Epidermal melanocyte (primary cell): Measurements from ENCODE around the gene FAM50B.

Source experiments
- DNase-seq: peaks from one replicate; pipeline ENCODE4 v3.0.0; 2011; ENCODE audit warnings: low spot score; ENCODE audit not compliant: insufficient read length

The FAM50B gene, protein sequence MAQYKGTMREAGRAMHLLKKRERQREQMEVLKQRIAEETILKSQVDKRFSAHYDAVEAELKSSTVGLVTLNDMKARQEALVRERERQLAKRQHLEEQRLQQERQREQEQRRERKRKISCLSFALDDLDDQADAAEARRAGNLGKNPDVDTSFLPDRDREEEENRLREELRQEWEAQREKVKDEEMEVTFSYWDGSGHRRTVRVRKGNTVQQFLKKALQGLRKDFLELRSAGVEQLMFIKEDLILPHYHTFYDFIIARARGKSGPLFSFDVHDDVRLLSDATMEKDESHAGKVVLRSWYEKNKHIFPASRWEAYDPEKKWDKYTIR

DNA sequence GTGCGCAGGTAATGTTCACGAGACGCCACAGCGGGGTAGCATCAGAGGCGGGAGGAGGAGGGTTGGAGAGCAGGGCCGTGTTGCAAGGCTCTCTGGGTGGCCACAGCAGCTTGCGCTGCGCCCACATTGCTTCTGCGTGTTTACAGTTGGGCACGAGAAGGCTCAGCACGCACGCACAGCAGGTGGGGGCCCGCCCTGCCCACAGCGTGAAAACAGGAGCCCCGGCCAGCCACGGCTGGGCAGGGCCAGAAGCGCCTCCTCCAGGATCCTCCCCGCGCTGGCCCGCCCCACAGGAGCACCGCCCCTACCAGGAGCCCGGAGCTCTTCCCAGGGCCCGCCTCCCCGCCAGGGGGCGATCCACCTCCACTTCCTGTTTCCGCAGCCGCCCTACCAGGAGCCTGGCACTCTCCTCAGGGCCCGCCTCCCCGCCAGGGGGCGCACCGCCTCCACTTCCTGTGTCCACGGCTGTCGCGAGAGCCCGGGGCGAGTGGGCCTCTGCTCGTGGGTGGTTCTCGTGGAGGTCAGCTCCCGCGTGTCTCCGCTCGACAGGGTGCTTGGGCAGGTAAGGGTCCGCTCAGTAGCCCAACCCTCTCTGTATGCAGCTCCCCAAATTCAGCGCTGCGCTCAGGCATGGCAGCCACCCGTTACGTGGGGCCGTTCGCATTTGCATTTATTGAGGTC lies at the start of gene FAM50B:
Gene FAM50B, plus strand, starts transcription at position 449 of the 681 bp plus-strand sequence. CDS start 439 bp downstream, outside the sequence.
- DNase-seq: peak; percentile 70

DNA sequence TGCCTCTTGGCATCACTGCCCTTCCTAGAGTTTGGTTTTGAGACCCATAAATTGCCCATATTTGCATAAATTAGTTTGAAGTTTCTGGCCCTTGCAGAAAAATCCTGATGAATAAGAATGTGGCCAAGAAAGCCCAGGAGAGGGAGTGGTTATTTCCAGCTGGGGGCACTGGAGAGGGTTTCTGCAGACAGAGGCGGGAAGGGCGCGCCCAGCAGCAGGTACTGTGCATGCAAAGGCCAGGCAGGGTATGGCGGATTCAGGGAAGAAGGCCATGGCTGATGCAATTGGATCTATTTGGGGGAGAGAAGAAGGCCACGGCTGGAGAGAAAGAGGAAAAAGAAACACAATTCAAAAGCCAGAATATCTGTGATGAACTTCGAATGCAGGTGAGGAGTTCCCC lies 49.5 kb upstream of the FAM50B start:
- no peak for DNase-seq

DNA sequence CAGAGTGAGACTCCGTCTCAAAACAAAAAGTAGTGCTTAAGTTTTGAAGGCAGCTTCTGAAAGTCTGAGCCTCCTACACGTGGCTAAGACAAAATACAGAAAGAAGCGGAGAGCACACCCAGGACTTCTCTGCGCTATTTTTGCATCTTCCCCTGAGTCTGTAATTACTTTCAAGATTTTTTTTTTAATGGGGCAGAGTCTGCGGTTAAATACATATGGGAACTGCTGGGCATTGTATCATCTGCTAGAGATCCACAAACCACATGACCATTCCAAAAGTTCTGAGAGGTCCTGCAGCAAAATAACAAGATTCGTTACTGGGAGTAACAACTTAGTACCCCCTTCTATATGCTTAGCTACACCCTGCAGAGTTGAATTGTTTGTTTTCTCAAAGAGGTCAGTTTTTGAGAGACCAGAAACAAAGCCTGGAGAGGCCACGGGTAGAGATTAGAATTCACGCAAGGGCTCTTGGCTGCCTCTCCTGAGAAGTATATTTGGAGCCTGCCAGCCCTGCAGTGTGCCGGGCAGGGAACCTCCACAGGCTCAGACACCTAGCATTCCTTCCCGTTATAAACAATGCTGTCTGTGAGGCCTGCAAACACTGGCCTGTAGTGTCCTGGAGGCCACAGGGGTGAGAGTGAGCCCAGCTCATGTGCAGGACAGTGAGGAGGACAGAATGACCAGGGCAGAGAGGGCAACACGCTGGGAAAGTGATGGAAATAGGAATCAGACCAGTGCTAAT lies 48.2 kb upstream of the FAM50B start:
- no peak for DNase-seq

DNA sequence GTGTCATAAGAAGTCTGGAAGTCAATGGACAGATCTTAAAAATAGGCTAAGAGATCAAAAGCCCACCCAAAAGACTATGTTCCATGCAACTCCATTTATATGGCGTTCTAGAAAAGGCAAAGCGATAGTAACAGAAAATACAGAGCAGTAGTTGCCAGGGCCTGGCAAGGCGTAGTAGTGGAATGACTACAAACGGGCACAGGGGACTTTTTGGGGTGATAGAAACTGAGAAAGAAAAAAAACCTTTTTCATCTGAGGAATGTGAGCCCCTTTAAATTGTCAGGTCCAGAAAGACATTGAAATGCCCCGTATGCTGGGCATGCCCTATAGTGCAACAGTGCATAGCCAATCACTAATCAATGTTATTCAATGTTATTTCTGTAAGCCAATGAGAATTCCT lies 47.2 kb upstream of the FAM50B start:
- DNase-seq: no peak

DNA sequence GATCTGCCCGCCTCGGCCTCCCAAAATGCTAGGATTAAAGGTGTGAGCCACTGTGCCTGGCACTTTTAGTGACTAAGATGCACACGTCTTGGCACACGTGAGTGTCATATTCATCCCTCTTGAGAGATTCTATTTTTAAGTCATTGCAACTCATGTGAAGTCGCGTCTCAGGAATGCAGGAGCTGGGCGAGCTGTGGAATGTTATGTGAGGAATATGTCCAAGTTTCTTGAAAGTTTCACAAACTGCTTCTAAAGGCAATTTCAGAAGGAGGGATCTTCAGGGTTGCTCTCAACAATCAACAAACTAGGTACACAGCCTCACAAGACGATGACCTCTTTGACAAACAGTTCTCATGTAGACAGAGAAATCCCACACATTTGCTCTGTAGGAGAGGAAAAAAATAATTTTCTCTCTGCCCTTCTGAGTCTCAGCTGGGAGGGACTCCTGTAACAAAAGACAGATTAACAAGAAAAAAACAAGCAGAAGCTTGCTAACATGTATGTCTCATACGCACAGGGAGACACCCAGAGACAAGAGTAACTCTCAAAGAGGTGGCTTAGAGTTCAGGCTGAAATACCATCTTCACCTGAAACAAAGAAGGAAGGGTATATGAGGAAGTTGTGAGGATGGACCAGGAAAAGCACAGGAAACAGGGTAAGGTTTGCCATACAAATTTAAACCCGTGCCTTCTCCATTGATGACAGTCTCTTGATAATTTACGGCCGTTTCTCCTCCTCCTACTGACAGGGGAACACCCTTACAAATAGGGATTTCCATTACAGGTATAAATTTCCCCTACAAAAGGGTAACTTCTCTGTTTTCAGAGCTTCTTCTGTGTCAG lies 45.3 kb upstream of the FAM50B start:
- DNase-seq: peak; percentile 75

DNA sequence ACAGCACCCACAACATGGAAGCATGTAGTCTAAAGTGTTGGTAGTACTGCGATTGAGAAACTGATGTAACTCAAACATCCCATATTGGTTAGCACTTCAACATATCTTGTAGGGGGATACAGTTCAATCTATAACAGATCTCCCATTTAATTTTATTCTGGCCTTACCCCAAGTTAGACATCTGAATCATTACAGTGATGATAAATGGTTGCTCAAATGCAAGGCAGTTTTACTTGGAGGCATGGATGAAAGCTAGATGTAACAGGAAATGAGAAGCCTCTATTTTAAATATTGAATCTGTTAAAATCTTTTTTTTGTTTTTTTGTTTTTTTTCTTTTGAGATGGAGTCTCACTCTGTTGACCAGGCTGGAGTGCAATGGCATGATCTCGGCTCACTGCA lies 44.2 kb upstream of the FAM50B start:
- DNase-seq: no peak

DNA sequence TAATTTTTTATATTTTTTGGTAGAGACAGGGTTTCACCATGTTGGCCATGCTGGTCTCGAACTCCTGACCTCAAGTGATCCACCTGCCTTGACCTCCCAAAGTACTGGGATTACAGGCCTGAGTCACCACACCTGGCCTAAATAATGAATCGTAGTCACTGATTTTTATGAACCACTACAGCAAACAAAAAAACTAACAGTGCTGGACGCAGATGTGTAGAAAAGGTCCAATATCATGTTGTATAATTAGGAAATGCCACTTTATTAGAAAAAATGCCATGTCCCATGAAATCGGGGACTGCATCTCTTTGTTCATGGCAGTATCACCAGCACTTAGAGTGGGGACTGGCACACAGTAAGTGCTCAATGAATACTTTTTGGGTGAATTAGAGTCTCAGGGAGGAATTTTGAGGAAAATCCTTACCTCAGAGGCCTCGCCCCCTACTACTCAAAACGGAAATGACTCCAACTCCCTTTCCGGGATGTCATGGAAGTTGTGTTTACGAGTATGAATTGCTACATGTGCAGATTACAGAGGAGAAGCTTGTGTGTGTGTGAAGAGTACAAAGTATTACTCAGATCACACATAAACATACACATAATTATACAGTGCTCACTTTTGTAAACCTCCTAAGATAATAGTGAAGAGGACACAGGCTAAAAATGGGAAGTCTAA lies 43.6 kb upstream of the FAM50B start:
- DNase-seq: no peak

DNA sequence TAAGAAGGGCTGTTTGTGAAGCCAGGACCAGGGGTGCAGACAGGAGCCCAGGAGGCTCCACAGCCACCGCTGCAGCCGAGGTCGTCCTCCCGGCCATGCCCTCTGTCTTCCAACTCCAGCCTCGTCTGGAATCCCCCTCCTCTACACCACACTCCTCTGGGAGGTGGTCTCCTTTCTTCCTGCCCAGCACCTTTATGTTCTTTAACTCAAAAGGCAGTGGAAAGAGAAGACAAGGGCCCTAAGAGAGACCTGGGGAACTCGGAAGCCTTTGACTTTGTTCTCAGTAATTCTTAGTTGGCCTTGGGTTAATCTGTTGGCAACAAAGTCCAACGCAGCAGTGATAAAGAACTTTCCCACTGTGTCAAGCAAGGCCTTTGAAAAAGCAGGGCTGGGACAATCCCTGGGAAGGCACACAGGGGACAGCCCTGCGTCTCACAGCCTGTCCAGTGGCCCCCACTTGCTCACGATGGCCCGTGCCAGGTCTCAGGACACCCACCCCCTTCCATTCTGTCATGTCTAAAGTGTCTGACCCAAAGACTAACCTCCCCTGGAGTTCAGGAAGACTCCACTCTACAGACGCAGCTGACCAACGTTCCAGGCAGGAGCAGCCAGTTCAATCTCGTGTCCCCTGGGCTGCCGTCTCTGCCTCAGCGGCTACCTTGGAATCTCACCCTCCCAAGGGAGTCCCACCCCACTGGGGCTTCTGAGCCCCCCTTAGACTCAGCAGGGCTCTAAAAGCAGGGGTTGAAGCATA lies 42.8 kb upstream of the FAM50B start:
- no peak for DNase-seq

DNA sequence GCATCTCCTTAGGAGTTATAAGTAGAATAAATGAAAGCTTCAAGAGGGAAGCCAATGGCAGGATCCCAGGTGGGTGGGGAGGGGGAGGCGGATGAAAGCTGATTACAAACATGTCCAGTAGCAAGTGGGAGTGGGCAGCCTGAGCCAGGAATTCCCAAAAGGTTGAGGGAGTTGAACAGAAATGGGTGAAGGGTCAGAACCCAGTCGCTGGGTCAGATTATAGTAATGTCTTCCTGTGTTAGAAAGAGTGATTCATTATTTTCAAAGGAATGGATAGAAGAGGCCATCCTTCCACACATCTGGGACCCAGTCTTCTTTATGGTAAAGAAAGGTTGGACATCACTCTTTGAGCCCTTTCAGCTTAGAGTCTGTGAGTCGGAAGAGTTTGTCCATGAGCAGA lies 41.0 kb upstream of the FAM50B start:
- DNase-seq: no peak

DNA sequence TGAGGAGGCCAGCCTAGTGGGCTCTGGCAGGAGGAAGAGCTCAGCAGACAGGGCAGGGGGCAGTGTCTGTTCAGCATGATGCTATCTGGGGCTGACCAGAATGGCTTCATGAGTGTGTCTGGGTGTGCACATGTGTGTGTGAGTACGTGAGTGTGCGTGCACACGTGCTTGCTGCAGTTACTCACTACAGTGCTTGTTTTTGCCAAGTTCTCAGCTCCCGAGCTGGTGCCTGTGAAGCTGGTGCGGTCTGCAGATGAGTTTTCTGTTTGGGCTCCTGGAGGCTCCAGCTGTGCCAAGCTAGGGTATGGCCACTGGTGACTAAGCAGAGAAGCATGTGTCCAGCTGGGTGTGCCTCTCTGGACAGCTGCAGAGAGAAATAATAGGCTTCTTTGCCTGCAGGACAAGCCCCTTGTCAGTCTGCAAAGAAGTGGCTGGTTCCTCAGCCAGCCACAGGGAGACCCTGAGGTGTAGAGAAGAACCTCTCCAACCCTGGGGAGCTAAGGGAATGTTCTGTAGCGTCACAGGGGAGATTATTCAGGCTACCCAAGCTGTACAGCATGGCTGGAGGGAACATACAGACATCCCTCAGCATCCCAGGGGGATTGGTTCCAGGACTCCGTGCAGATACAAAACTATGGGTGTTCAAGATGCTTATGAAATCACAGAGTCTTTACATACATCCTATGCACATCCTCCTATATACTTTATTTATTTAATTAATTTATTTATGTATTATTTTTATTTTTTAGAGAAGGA lies 40.2 kb upstream of the FAM50B start:
- DNase-seq: peak; percentile 87

DNA sequence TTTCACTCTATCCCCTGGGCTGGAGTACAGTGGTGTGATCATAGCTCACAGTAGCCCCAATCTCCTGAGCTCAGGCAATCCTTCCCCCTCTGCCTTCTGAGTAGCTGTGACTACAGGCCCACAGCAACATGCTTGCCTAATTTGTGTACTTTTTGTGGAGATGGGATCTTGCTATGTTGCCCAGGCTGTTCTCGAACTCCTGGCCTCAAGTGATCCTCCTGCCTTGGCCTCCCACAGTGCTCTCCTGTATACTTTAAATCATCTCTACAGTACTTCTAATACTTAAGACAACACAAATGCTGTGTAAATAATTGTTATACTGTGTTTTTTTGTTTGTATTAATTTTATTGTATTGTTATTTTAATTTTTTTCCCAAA lies 39.7 kb upstream of the FAM50B start:
- no peak for DNase-seq

DNA sequence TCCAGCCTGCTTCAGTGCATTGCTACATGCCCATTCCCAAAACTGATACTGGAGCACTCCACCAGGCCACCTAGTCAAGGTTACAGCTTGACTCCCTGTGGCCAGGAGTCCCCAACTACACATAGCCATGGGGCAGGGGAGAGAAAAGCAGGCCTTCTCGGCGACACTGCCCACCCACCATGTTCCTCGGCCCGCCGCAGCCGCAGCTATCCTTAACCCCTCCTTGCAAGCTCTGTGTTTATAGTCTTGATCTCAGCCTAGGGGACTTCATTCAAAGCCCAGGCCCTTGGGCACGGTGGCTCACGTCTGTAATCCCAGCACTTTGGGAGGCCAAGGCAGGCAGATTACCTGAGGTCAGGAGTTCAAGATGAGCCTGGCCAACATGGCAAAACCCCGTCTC lies 39.2 kb upstream of the FAM50B start:
- DNase-seq: no peak

DNA sequence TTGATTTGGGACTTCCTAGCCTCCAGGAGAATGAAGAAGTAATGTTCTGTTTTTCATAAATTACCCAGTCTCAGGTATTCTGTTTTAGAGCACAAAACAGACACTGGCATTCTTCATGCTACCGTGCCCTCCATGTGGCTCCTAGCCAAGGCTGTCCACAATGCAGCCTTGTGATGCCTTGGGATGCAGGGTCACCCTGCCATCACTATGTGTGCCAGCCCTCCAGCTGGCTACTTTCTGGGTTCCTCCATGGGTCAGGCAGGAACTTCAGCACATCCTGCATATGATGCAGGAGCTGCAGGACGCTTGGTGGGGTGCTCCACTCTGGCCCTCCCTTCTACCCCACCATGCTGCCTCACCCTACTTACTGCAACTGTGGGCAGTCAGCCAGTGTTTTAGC lies 38.0 kb upstream of the FAM50B start:
- DNase-seq: no peak

DNA sequence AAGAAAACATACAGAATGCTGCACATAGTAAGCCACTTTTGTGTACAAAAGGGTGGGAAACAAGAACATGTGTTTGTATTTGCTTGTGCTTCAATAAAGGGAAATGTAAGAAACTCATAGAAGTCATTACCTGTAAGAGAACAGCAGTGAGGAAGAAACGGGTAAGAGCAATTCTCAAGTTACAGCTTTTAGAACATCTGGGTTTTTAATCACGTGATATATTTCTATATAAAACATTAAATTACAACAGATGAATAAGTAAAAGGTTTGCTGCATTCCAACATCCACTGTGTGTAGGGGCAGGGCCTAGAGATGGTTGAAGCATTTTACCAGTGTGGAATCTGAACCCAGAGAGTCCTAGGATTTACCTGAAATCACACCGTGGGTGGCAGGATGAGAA lies 36.6 kb upstream of the FAM50B start:
- DNase-seq: no peak

DNA sequence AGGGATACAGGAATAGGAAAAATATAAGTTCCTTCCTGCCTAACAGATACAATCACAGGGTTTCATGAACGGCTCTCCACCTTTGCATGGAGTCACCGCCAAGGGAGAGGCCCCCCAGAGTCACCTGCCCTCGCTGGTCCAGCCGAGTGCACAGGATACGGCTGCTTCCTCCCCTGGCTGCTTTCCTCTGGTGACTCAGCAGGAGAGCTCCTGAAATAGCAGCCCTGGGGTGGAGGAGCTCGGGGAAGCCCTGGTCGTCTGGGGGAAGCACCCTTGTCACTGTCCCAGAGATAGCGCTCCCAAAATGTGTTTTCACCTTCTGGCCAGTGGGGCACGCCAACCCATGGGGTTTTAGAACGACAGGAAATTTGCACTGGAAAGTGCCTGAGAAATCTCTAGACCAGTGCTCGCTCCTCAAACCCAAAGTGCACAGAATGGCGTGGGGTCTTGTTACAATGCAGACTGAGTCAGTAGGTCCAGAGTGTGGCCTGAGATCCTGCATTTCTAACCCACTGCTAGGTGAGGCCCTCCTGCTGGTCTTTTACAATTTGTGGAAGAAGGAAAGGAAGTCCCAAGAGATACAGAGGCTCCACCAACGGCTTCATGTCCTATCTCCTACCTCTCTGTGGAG lies 35.9 kb upstream of the FAM50B start:
- DNase-seq: no peak

DNA sequence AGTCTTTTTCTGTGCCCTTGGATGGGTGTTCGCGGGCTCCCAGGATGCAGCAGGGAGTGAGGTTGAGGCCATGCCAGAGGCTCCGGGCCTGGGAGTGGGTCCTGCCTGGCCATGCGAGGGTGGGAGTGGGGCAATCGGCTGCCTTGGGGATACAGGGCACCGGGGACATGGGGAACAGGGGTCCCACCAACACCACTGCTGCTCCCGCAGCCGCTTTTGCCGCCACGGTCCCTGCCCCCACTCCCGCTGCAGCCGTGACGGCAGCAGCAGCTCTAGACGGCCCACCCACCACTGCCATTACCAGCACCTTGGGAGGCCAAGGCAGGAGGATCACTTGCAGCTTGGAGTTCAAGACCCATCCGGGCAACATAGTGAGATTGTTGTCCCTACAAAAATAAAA lies 35.3 kb upstream of the FAM50B start:
- DNase-seq: no peak

DNA sequence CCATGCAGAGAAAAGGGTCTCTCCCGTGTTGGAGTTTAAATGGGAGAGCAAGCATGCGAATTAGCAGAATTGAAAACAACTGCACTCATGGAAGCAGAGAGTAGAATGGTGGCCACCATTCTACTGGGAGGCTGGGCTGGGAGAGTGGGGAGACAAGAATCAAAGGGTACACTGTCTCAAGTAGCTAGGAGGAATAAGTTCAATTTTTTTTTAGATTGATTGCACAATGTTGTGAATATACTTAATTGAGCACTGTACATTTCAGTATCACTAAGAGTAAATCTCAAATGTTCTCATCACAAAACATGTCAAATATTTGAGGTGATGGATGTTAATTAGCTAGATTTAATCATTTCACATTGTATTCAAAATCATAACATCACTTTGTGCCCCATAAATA lies 34.6 kb upstream of the FAM50B start:
- DNase-seq: no peak

DNA sequence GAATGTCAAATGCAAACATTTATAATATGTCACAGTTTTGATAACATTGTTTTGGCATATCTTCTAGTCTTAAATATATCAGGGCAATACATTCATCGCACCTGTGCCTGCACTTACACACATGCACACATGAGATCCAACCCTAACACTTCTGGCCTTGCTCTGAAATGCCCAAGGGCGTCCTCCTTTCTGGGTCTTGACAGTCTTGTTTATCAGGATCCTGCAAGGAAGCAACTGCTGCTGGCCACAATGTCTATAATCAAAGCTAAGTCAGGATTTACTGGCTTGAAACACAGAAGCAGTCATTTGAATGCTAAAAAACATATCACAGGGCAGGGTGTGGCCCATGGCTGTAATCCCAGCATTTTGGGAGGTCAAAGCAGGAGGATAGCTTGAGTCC lies 32.9 kb upstream of the FAM50B start:
- no peak for DNase-seq
